PC-9 (cell line): ENCODE measurements around the gene ERAP2.

Experiments used
- EZH2 ChIP-seq: fragments of 200-600 bp; sonication (generic); IDR thresholded peaks from 2 replicates; pipeline ENCODE4 v1.8.0; 2017; ENCODE audit warnings: antibody characterized with exemption, low read depth
- TF ChIP-seq, protein P1 (sequence below): fragments of 200-600 bp; sonication (generic); conservative IDR thresholded peaks from 2 replicates; pipeline ENCODE4 v1.6.1; 2017; ENCODE audit warnings: mixed run types, antibody characterized with exemption, mild to moderate bottlenecking, moderate library complexity

DNA sequence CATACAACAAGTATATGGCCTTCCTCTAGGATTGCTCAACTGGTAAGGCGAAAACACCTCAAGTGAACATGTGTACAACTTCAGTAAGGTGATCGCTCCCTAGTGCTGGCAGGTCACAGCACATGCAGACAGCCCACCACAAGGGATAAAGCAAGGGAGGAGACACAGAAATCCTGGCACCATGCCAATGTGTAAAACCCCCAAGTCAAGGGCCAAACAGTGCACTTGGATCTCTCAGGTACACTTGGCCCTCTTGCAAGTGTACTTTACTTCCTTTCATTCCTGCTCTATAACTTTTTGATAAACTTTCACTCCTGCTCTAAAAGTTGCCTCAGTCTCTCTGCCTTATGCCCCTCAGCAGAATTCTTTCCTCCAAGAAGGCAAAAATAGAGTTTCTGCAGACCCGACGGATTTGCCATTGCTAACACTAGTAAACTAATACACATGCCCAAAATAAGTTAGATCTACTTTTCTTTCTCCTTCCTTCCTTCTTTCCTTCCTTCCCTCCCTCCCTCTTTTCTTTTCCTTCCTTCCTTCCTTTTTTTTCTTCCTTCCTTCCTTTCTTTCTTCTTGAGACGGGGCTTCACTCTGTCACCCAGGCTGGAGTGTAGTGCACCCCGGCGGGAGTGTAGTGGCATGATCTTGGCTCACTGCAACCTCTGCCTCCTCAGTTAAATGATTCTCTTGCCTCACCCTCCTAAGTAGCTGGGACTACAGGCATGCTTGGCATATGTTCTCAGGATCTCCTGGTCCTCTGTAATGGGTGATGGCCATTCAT, 52.8 kb downstream of the ERAP2 start:
- TF ChIP-seq, protein P1, sequence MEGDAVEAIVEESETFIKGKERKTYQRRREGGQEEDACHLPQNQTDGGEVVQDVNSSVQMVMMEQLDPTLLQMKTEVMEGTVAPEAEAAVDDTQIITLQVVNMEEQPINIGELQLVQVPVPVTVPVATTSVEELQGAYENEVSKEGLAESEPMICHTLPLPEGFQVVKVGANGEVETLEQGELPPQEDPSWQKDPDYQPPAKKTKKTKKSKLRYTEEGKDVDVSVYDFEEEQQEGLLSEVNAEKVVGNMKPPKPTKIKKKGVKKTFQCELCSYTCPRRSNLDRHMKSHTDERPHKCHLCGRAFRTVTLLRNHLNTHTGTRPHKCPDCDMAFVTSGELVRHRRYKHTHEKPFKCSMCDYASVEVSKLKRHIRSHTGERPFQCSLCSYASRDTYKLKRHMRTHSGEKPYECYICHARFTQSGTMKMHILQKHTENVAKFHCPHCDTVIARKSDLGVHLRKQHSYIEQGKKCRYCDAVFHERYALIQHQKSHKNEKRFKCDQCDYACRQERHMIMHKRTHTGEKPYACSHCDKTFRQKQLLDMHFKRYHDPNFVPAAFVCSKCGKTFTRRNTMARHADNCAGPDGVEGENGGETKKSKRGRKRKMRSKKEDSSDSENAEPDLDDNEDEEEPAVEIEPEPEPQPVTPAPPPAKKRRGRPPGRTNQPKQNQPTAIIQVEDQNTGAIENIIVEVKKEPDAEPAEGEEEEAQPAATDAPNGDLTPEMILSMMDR: no peak
- no peak for TF ChIP-seq EZH2
